ENCODE results near the gene MEIOB.

The MEIOB gene

DNA sequence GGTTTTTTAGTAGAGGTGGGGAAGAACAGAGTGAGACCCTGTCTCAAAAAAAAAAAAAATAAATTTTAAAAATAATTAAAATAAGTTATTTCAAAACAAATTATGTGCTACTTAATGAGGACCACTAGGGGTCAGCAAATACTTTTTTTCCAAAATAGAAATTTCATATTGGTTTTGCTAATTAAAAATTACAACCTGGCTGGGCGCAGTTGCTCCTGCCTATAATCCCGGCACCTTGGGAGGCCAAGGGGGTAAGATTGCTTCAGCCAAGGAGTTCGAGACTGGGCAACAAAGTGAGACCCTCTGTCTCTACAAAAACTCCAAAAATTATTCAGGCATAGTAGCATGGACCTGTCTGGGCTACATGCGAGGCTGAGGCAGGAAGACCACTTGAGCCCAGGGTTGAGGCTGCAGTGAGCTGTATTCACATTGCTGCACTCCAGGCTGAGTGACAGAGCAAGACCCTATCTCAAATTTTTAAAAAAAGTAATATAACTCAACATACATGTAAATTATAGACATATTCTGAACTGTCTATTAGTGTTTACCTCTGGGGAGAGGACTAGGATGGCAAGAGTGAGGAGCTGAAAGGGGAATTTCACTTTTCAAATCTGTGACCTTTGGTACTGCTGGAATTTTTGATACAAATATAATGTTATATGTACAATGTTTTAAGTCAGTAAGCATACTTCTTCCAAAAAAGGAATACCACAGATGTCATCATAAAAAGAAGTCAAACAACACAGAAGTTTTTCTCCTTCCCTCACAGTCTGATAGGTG is 8.1 kb downstream of the MEIOB start:
- POLR2A ChIA-PET, result interaction anchor here (0.8 to 1.4 kb wide), 2 partner anchors 60 to 101 kb away, joined by 3 to 10 read pairs; partner anchors contain the start of gene RPS2
- TF ChIP-seq NFRKB (IDR thresholded peaks at IDR 0.05) (no peak), CTBP1 (IDR thresholded peaks at IDR 0.05; ENCODE audit: borderline replicate concordance) (no peak), FOXK2 (IDR thresholded peaks at IDR 0.05) (no peak), HDGF (IDR thresholded peaks at IDR 0.05; ENCODE audit: borderline replicate concordance) (no peak), ZNF384 (IDR thresholded peaks at IDR 0.05) (no peak), SUZ12 (IDR thresholded peaks at IDR 0.05) (no peak), BHLHE40 (IDR thresholded peaks at IDR 0.05; ENCODE audit: borderline replicate concordance) (no peak), FOXM1 (IDR thresholded peaks at IDR 0.05; ENCODE audit: borderline replicate concordance) (no peak), L3MBTL2 (conservative IDR thresholded peaks at IDR 0.05) (no peak), ARNT (IDR thresholded peaks at IDR 0.05) (no peak), TARDBP (IDR thresholded peaks at IDR 0.05) (no peak), SP1 (IDR thresholded peaks at IDR 0.05) (no peak), FOXA1 (IDR thresholded peaks at IDR 0.05) (no peak), LEF1 (IDR thresholded peaks at IDR 0.05; ENCODE audit: borderline replicate concordance) (no peak), ELF4 (IDR thresholded peaks at IDR 0.05) (no peak)
- TF ChIP-seq, protein P1, sequence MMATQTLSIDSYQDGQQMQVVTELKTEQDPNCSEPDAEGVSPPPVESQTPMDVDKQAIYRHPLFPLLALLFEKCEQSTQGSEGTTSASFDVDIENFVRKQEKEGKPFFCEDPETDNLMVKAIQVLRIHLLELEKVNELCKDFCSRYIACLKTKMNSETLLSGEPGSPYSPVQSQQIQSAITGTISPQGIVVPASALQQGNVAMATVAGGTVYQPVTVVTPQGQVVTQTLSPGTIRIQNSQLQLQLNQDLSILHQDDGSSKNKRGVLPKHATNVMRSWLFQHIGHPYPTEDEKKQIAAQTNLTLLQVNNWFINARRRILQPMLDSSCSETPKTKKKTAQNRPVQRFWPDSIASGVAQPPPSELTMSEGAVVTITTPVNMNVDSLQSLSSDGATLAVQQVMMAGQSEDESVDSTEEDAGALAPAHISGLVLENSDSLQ (IDR thresholded peaks at IDR 0.05), result no peak
- CTCF ChIA-PET, result interaction anchor here (1.3 to 1.6 kb wide), 2 partner anchors 60 to 78 kb away, joined by 5 to 7 read pairs; no protein-coding TSS in a partner anchor
- no peak for DNase-seq (ENCODE audit: extremely low spot score)

DNA sequence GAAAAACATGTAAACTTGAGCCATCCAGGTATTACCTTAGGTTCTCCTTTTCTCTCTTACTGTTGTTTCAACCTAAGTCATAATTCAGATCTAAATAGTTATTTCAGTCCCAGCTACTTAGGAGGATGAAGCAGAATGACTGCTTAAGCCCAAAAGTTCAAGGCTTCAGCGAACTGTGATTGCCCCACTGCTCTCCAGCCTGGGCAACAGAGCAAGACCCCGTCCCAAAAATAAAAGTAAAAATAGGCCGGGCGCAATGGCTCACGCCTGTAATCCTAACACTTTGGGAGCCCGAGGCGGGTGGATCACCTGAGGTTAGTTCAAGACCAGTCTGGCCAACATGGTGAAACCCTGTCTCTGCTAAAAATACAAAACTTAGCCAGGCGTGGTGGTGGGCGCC is 9.6 kb downstream of the MEIOB start:
- CTCF ChIA-PET, result interaction anchor here (1.1 kb wide), 1 partner anchor 90 kb away, joined by 3 read pairs; no protein-coding TSS in a partner anchor
- no peak for TF ChIP-seq ARNT (IDR thresholded peaks at IDR 0.05)
- TF ChIP-seq SP1 (IDR thresholded peaks at IDR 0.05), result no peak
- no peak for TF ChIP-seq SUZ12 (IDR thresholded peaks at IDR 0.05)
- no peak for TF ChIP-seq NFRKB (IDR thresholded peaks at IDR 0.05)
- TF ChIP-seq, protein P1 (IDR thresholded peaks at IDR 0.05), result no peak
- TF ChIP-seq ZNF384 (IDR thresholded peaks at IDR 0.05), result no peak
- TF ChIP-seq LEF1 (IDR thresholded peaks at IDR 0.05; ENCODE audit: borderline replicate concordance), result no peak
- TF ChIP-seq ELF4 (IDR thresholded peaks at IDR 0.05), result no peak
- TF ChIP-seq L3MBTL2 (conservative IDR thresholded peaks at IDR 0.05), result no peak
- TF ChIP-seq FOXM1 (IDR thresholded peaks at IDR 0.05; ENCODE audit: borderline replicate concordance), result no peak
- TF ChIP-seq TARDBP (IDR thresholded peaks at IDR 0.05), result no peak
- TF ChIP-seq BHLHE40 (IDR thresholded peaks at IDR 0.05; ENCODE audit: borderline replicate concordance), result no peak
- no peak for TF ChIP-seq HDGF (IDR thresholded peaks at IDR 0.05; ENCODE audit: borderline replicate concordance)
- TF ChIP-seq FOXK2 (IDR thresholded peaks at IDR 0.05), result no peak
- DNase-seq (ENCODE audit: extremely low spot score), result no peak
- POLR2A ChIA-PET, result interaction anchor here (0.8 to 1.8 kb wide), 3 partner anchors 98 to 109 kb away, joined by 4 to 7 read pairs (median 4); partner anchors contain the start of gene RPS2

DNA sequence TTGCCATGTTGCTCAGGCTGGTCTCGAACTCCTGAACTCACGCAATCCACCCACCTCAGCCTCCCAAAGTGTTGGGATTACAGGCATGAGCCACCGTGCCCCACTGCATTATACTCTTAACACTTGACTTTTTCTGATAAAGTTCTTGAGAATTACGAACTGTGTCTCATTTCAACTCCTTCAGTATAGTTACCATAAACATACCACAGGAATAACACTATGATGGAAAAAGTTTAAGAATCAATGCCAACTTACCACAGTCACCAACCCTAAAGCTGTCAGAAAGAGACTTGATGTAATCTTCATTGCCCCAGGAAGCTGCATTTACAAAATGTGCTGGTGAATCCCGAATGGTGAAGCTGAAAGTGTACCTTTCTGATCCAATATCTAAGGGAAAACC is 10.2 kb downstream of the MEIOB start:
- DNase-seq (ENCODE audit: extremely low spot score), result no peak
- TF ChIP-seq FOXK2 (IDR thresholded peaks at IDR 0.05), result no peak
- TF ChIP-seq SP1 (IDR thresholded peaks at IDR 0.05), result no peak
- TF ChIP-seq ARNT (IDR thresholded peaks at IDR 0.05), result no peak
- no peak for TF ChIP-seq BHLHE40 (IDR thresholded peaks at IDR 0.05; ENCODE audit: borderline replicate concordance)
- no peak for TF ChIP-seq L3MBTL2 (conservative IDR thresholded peaks at IDR 0.05)
- TF ChIP-seq HDGF (IDR thresholded peaks at IDR 0.05; ENCODE audit: borderline replicate concordance), result no peak
- no peak for TF ChIP-seq ZNF384 (IDR thresholded peaks at IDR 0.05)
- no peak for TF ChIP-seq CTBP1 (IDR thresholded peaks at IDR 0.05; ENCODE audit: borderline replicate concordance)
- ChIA-PET CTCF (interaction anchor here (1.1 kb wide), 1 partner anchor 90 kb away, joined by 3 read pairs; no protein-coding TSS in a partner anchor), POLR2A (interaction anchor here (1.1 to 1.8 kb wide), 2 partner anchors 99 to 103 kb away, joined by 4 to 7 read pairs; partner anchors contain the start of gene RPS2)

DNA sequence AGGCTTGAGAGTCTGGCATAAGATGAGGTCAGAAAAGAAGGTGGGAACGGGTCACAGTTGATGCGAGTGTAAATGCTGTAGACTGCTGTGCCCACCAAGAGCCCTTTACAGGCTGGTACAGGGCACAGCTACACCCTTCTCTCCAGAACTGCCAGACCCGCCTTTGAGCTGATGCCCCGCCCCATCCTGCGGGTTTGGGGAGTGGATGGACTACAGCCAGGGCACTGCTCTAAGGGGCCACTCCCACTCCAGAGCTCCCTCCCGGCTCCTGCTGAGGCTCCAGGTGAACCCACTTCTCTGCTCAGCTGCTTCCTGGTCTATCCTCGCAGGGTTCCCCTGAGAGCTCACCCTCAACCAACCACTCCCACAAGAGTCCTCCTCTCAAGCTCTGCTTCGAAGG is 12.3 kb downstream of the MEIOB start:
- DNase-seq (ENCODE audit: extremely low spot score), result no peak
- no peak for TF ChIP-seq SP1 (IDR thresholded peaks at IDR 0.05)
- ChIA-PET CTCF (interaction anchor here (1.2 kb wide), 1 partner anchor 11 kb away, joined by 4 read pairs; no protein-coding TSS in a partner anchor), POLR2A (interaction anchor here (0.7 to 1.1 kb wide), 2 partner anchors 101 to 106 kb away, joined by 4 read pairs; no protein-coding TSS in a partner anchor)

DNA sequence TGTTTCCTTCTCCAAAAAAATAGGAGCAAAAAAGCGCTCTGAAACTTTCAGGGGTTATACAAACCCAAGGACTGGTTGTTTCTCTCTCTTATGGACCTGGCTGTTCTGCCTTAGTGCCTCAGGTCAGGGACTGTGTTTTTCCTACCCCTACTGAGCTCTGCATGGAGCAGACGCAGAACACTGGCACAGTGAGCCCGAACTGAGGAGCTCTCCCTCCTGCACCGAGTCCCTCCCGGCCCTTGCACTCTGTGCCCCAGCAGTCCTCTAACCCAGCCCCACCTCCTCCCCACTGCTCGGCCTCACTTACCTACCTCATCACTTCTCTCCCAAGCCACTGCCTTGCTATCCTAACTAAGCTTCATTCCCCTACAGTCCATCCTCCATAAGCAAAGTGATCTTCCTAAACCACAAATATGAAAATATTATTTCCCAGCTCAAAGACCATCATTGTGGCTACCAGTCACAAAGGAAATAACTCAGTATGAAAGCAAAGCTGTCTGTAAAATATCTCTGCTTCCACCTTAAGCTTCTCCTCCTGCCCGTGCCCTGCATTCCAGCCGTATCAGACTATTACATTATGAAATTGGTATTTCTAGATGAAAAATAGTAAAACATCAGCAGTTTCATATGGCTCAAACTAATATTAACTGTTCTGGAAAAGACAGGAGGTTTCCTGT is 13.6 kb downstream of the MEIOB start:
- POLR2A ChIA-PET, result interaction anchor here (1.5 to 2.2 kb wide), 3 partner anchors 19 to 297 kb away, joined by 3 to 11 read pairs (median 5); partner anchors contain the start of genes RPS2 and TRAF7
- TF ChIP-seq L3MBTL2 (conservative IDR thresholded peaks at IDR 0.05) (no peak), HDGF (IDR thresholded peaks at IDR 0.05; ENCODE audit: borderline replicate concordance) (no peak), LEF1 (IDR thresholded peaks at IDR 0.05; ENCODE audit: borderline replicate concordance) (no peak)
- TF ChIP-seq, protein P1 (IDR thresholded peaks at IDR 0.05), result no peak
- DNase-seq (ENCODE audit: extremely low spot score), result no peak

More for the DNA sequence above, 13.6 kb downstream of the MEIOB start:
- CTCF ChIA-PET, result no interaction called here
